Measurements from ENCODE around the gene OVOL1.

Gene OVOL1

DNA sequence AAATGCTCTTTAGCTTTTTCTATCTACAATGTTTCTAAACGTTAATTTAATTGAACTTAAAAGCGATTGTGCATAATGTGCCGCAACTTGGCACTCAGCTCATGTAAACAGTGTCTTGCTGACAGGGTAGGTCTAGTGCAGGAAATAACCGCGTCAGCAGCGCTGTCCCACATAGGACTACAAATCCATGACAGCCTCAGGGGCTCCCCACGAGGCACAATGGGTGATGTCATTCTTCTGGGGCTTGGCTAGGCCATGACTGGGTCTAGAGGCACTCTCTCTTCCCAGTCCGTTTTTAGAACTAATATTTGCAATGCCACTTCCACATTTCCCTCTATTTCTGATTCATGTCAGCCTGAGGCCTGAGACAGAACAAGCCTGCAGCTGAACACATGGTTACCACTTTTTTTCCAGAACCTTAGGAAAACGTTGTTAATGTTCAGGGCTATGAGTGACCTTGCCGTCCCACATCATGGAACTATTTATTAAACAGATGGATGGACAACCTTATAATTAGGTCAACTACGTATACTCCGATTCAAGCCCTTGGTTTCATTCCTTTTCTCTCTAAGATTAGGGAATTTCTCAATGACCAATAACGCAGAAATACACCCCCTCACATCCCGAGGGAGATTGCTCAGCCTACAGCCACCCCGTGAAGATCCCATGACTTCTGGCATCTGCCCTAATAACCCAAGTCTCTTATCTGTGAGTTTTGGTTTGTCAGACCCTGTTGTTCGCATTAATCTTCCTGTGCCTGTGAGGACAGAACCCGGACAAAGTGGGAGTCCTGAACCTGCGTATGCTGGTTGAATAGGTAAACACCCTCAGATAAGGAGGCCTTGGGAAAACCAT lies 27.5 kb downstream of the OVOL1 start:
- DNase-seq (ENCODE audit: low spot score): no peak
- TF ChIP-seq CTCF (IDR thresholded peaks at IDR 0.05; ENCODE audit: extremely low read depth, missing control alignments): no peak

- TF ChIP-seq CTCF (IDR thresholded peaks at IDR 0.05; ENCODE audit: extremely low read depth, missing control alignments): no peak
- DNase-seq (ENCODE audit: low spot score): no peak
Measured at GRCh38 chr11:65814986-65815565, 28.2 kb downstream of the OVOL1 start.

- no peak for TF ChIP-seq CTCF (IDR thresholded peaks at IDR 0.05; ENCODE audit: extremely low read depth, missing control alignments)
- no peak for DNase-seq (ENCODE audit: low spot score)
Measured at GRCh38 chr11:65816696-65817095, 29.8 kb downstream of the OVOL1 start.

DNA sequence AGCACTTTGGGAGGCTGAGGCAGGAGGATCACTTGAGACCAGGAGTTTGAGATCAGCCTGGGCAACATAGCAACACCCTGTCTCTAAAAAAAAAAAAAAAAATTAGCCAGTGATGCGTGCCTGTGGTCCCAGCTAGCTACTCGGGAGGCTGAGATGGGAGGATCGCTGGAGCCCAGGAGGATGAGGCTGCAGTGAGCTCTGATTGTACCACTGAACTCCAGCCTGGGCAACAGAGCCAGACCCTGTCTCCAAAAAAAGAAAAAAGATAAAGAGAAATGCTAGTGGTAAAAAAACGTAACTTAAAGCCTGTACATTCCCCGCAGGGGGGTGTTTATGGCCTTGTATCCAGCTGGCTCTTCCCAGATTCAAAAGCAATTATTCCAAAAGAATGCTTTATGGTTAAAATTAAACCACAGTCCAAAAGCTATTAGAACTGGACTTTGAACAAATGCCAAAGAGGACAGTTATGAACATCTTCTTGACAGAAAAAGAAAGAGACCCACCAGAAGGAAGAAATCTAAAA lies 30.5 kb downstream of the OVOL1 start:
- DNase-seq (ENCODE audit: low spot score): no peak
- TF ChIP-seq CTCF (IDR thresholded peaks at IDR 0.05; ENCODE audit: extremely low read depth, missing control alignments): no peak

GRCh38 chr11:65817835-65818680 lies 31.2 kb downstream of the OVOL1 start:
- DNase-seq (ENCODE audit: low spot score): peak; percentile 98
- peak; percentile 100 for TF ChIP-seq CTCF (IDR thresholded peaks at IDR 0.05; ENCODE audit: extremely low read depth, missing control alignments)

GRCh38 chr11:65821107-65821506 lies 34.2 kb downstream of the OVOL1 start:
- TF ChIP-seq CTCF (IDR thresholded peaks at IDR 0.05; ENCODE audit: extremely low read depth, missing control alignments): no peak
- DNase-seq (ENCODE audit: low spot score): no peak

Data from GM20000 (cell line).